Lower leg skin (tissue), 3 donors: ENCODE results near the gene KIF25.

ENCODE experiments used
- POLR2A ChIP-seq, 2 donors: fragments of 450-650 bp; IDR thresholded peaks; one replicate each; pipeline ENCODE4 v1.6.1; 2016 to 2017; ENCODE audit warnings: antibody characterized with exemption in 2 of 2, mild to moderate bottlenecking in 1 of 2, moderate library complexity in 1 of 2
- TF ChIP-seq, protein P1 (sequence below), 3 donors: fragments of 450-650 bp; IDR thresholded peaks; one replicate each; pipeline ENCODE4 v1.5.1; 2016; ENCODE audit warnings: antibody characterized with exemption in 3 of 3, mild to moderate bottlenecking in 3 of 3, moderate library complexity in 2 of 3

DNA sequence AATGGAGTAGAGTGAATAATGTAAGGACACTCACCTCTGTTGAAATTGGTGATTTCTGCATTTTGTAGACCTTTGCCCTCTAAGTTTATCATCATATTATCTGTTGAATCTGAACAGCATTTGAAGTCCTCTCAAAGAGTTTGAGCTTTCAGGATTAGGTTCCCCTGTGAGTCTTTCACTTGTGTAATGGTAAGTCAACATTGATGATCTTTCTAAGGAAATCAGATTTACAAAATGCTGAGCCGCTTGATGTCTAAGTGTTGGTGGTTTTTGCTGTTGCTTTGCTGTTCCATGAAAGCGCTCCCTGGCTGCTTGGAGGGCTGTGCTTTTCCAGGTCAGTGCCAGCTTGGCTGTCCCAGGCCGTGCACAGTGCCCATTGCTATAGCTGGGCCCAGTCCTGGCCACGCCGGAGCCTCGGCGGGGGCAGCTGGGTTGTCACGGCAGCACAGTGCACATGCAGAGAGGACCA lies 33.8 kb upstream of the KIF25 start:
- TF ChIP-seq, protein P1, sequence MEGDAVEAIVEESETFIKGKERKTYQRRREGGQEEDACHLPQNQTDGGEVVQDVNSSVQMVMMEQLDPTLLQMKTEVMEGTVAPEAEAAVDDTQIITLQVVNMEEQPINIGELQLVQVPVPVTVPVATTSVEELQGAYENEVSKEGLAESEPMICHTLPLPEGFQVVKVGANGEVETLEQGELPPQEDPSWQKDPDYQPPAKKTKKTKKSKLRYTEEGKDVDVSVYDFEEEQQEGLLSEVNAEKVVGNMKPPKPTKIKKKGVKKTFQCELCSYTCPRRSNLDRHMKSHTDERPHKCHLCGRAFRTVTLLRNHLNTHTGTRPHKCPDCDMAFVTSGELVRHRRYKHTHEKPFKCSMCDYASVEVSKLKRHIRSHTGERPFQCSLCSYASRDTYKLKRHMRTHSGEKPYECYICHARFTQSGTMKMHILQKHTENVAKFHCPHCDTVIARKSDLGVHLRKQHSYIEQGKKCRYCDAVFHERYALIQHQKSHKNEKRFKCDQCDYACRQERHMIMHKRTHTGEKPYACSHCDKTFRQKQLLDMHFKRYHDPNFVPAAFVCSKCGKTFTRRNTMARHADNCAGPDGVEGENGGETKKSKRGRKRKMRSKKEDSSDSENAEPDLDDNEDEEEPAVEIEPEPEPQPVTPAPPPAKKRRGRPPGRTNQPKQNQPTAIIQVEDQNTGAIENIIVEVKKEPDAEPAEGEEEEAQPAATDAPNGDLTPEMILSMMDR (IDR thresholded peaks at IDR 0.05): no peak
- TF ChIP-seq POLR2A (IDR thresholded peaks at IDR 0.05): no peak
